Ovary (tissue), 10 donors: ENCODE measurements around the gene PTGER2. TPM values are rescaled to one million over a fixed set of nuclear protein-coding genes. Genes with fewer than 3 reads are reported as not detected.

Experiments
- DNase-seq, 5 donors: peaks; one replicate each; pipeline ENCODE4 v3.0.0-alpha.2; 2019 to 2020
- H3K27ac ChIP-seq, 2 donors: fragments of 200-600 bp; one replicate each; pipeline versions ENCODE4 v1.5.1 to v1.8.0; 2019 to 2022
- H3K27me3 ChIP-seq: fragments of 200-600 bp; one replicate; pipeline ENCODE4 v1.8.0; 2022
- H3K36me3 ChIP-seq: fragments of 200-600 bp; sonication (generic); one replicate; pipeline ENCODE4 v1.5.1; 2019
- H3K4me1 ChIP-seq: one replicate; pipeline ENCODE4 v1.8.1; 2013; ENCODE audit warnings: mild to moderate bottlenecking, moderate library complexity; ENCODE audit not compliant: insufficient read depth
- H3K4me3 ChIP-seq: fragments of 200-600 bp; sonication (generic); one replicate; pipeline ENCODE4 v1.5.1; 2017
- H3K9me3 ChIP-seq, 2 donors: fragments of 200-600 bp in 1 of 2; sonication (generic) in 1 of 2; one replicate each; pipeline versions ENCODE4 v1.5.1 to v1.8.1; 2013 to 2019; ENCODE audit warnings: mild to moderate bottlenecking in 1 of 2, moderate library complexity in 1 of 2
- CTCF ChIP-seq, 3 donors: fragments of 450-650 bp in 2 of 3; fragments of 200-600 bp in 1 of 3; IDR thresholded peaks; one replicate each; pipeline versions ENCODE4 v1.5.1 to v1.8.0; 2016 to 2022; ENCODE audit warnings: antibody characterized with exemption in 3 of 3, mild to moderate bottlenecking in 1 of 3
- EP300 ChIP-seq: sonication (generic); formaldehyde crosslinking; IDR thresholded peaks from one replicate; pipeline ENCODE4 v1.6.1; 2017; ENCODE audit warnings: antibody characterized with exemption
- POLR2A ChIP-seq: fragments of 450-650 bp; IDR thresholded peaks from one replicate; pipeline ENCODE4 v1.6.1; 2017; ENCODE audit warnings: antibody characterized with exemption, mild to moderate bottlenecking, moderate library complexity
- WGBS, 3 donors: extraction: QIAGEN DNeasy Blood & Tissue Kit in 1 of 3; methylation state at CpG; one replicate each; pipeline versions ENCODE4 v1.1.5 to v1.1.7; 2013 to 2017; 5-methylcytosine and 5-hydroxymethylcytosine counted together
- intact Hi-C, 4 donors: fragments of 100-400 bp; cut with DNase I; formaldehyde crosslinking; loops; one replicate each; pipeline versions ENCODE4 v1.11.0 to v1.15.1; 2022 to 2023
- long read RNA-seq, 3 donors: library from polyadenylated mRNA in 2 of 3; unstranded in 2 of 3; transcript quantifications; one replicate each; pipeline ENCODE4 v2.0.0 and lab custom pipeline, GENCODE V29; 2021 to 2026
- polyA plus RNA-seq, 2 donors: library from polyadenylated mRNA; stranded (reverse); fragments of 200-250 nt in 1 of 2; fragments of 350-450 nt in 1 of 2; fragmentation: Illumina TruSeq in 1 of 2; extraction: RNeasy Lipid Tissue Mini Kit (QIAGEN cat#74804) in 1 of 2; gene quantifications; one replicate each; pipeline ENCODE4 v1.2.3, GENCODE V29; 2013 to 2014
- total RNA-seq, 7 donors: library from RNA; depleted of rRNA in 2 of 7; stranded (reverse); fragments of >200 nt in 2 of 7; fragmentation: NEBNext Ultra II Directional in 3 of 7; extraction: Animal tissue kit (Norgen Biotek cat#: 25700) in 3 of 7; gene quantifications; one replicate each; pipeline versions ENCODE4 v1.1.0 to v1.2.4, GENCODE V29; 2016 to 2023
- donor health status: DM: no; HTN: no; CAD: no; lungs with moderate emphysema.
- donor health status: DM: no; HTN: no; CAD: no.
- donor health status: Bipolar disorder and iron deficiency.
- donor health status: DM: yes; HTN: yes; CAD: no.
- donor health status: DM: no; HTN: no; CAD: no.
- donor health status: DM: yes; HTN: yes; CAD: no.

Gene PTGER2
- 10 to 100 TPM in 2 of 7 donors, 1 to 10 TPM in 4, under 1 TPM in 1; 0.86 to 15.6 (median 6.7) TPM for total RNA-seq
- polyA plus RNA-seq: 1 to 10 TPM; 5.5 to 5.8 TPM
- long read RNA-seq, donor 1, transcript PTGER2-201 (2 exons, 2,383 nt): major isoform, 47 of 47 reads
- long read RNA-seq, donor 1, partial matches to known transcripts: 0 of 47 reads
- long read RNA-seq, donor 1, other reads (novel, unspliced or antisense): 0 of 47 reads
- long read RNA-seq, donor 2: 0 reads
- long read RNA-seq, donor 3, transcript PTGER2-201 (2 exons, 2,383 nt): major isoform, 64 of 66 reads
- long read RNA-seq, donor 3, partial matches to known transcripts: 0 of 66 reads
- long read RNA-seq, donor 3, other reads (novel, unspliced or antisense): 1 of 66 reads

GRCh38 chr14:52313903-52314594 lies at the start of gene PTGER2:
TSS of gene PTGER2 (plus strand) at chr14:52314312. CDS start at chr14:52314549, 237 bp downstream.
- Histone ChIP-seq H3K4me1 (peaks cover 7% of the 10 kb centered on the region), H3K27ac (peak within 1 kb of the TSS; percentile 57 to 61), H3K9me3 (no peaks in the 10 kb centered on the region), H3K27me3 (no peaks in the 10 kb centered on the region), H3K4me3 (peak within 1 kb of the TSS; percentile 45), H3K36me3 (no peaks in the 10 kb centered on the region)
- no peak for TF ChIP-seq CTCF (IDR thresholded peaks at IDR 0.05)
- peak; percentile 85 to 92 (median 88) for DNase-seq
- intact Hi-C loops: loop anchor here in 2 of 4 donors (5.0 to 10.0 kb wide), 2 partner anchors 151 to 322 kb away; no protein-coding TSS in a partner anchor
- WGBS, 3 donors: 0 to 1% (median 1%) methylated on average over 33 to 73 of the region's 73 CpGs

- intact Hi-C loops: no loop called here
- DNase-seq: no peak
- no peaks in the 10 kb centered on the region for H3K9me3 ChIP-seq
- no peaks in the 10 kb centered on the region for H3K36me3 ChIP-seq
- no peak overlapping the region for H3K4me3 ChIP-seq
- WGBS, 3 donors: 65 to 92% (median 80%) methylated on average over 5 of the region's 5 CpGs
- H3K4me1 ChIP-seq: peaks cover 5% of the 10 kb centered on the region
- H3K27me3 ChIP-seq: no peaks in the 10 kb centered on the region
- TF ChIP-seq CTCF (IDR thresholded peaks at IDR 0.05) (no peak), POLR2A (no peak), EP300 (no peak)
- H3K27ac ChIP-seq: no peak overlapping the region
These were observed 48.9 kb upstream of the PTGER2 start for GRCh38 chr14:52265253-52265652.

- 9 to 49% (median 23%) methylated on average over 3 of the region's 3 CpGs for WGBS, 3 donors
- intact Hi-C loops: no loop called here
- Histone ChIP-seq H3K4me3 (no peak overlapping the region), H3K27me3 (no peaks in the 10 kb centered on the region), H3K4me1 (peaks cover 5% of the 10 kb centered on the region), H3K9me3 (no peaks in the 10 kb centered on the region), H3K27ac (no peak overlapping the region), H3K36me3 (no peaks in the 10 kb centered on the region)
- DNase-seq: peak in 1 of 5 donors; percentile 38
- no peak for TF ChIP-seq EP300
- no peak for TF ChIP-seq CTCF (IDR thresholded peaks at IDR 0.05)
- no peak for TF ChIP-seq POLR2A
These were observed 47.9 kb upstream of the PTGER2 start for GRCh38 chr14:52266179-52266578.

GRCh38 chr14:52266782-52267181 lies 47.3 kb upstream of the PTGER2 start:
- 63 to 69% (median 64%) methylated on average over 5 of the region's 5 CpGs for WGBS, 3 donors
- Histone ChIP-seq H3K27ac (no peak overlapping the region), H3K36me3 (no peaks in the 10 kb centered on the region), H3K27me3 (no peaks in the 10 kb centered on the region), H3K4me3 (no peak overlapping the region), H3K4me1 (peaks cover 5% of the 10 kb centered on the region), H3K9me3 (no peaks in the 10 kb centered on the region)
- DNase-seq: no peak
- intact Hi-C loops: no loop called here
- TF ChIP-seq EP300 (no peak), CTCF (IDR thresholded peaks at IDR 0.05) (no peak), POLR2A (no peak)
